Stimulated activated naive CD8-positive, alpha-beta T cell treated with anti-CD3 and anti-CD28 coated beads, Interleukin-15, Interleukin-2, amounts not matched to agents 100 ng/mL and 50 ng/mL, for 24 hours (primary cell): ENCODE results near the gene GNAQ.
A peak's percentile ranks its signal among the peaks of the same experiment; 100 is the strongest.
"Not testable (repeated sequence)": the region's sequence is repeated elsewhere in the genome, so short reads cannot be mapped to it uniquely, and the experiment has no call there.

Source experiments
- H3K27ac Mint-ChIP-seq: one replicate; pipeline ENCODE4 v1.8.0; 2021; ENCODE audit warnings: mild to moderate bottlenecking, mixed read lengths
- H3K27me3 Mint-ChIP-seq: one replicate; pipeline ENCODE4 v1.8.0; 2021; ENCODE audit warnings: mixed read lengths
- H3K36me3 Mint-ChIP-seq: one replicate; pipeline ENCODE4 v1.8.0; 2021; ENCODE audit warnings: low read depth, mixed read lengths
- H3K4me1 Mint-ChIP-seq: one replicate; pipeline ENCODE4 v1.8.0; 2021; ENCODE audit warnings: low read depth, mixed read lengths
- H3K4me3 Mint-ChIP-seq: one replicate; pipeline ENCODE4 v1.8.0; 2021; ENCODE audit warnings: mild to moderate bottlenecking, mixed read lengths
- H3K9me3 Mint-ChIP-seq: one replicate; pipeline ENCODE4 v1.8.0; 2021; ENCODE audit warnings: mixed read lengths

GNAQ gene

GRCh38 chr9:77721156-77721555 lies 310.5 kb downstream of the GNAQ start:
- not testable (repeated sequence) for H3K27ac Mint-ChIP-seq, H3K4me3 Mint-ChIP-seq, H3K27me3 Mint-ChIP-seq, H3K9me3 Mint-ChIP-seq
- H3K36me3 Mint-ChIP-seq, result peaks cover 19% of the 10 kb centered on the region
- peaks cover 49% of the 10 kb centered on the region for H3K4me1 Mint-ChIP-seq

GRCh38 chr9:77719321-77719720 lies 312.3 kb downstream of the GNAQ start:
- H3K36me3 Mint-ChIP-seq, result peaks cover 12% of the 10 kb centered on the region
- H3K27ac Mint-ChIP-seq, result no peak overlapping the region
- H3K9me3 Mint-ChIP-seq, result no peaks in the 10 kb centered on the region
- H3K4me3 Mint-ChIP-seq, result no peak overlapping the region
- H3K27me3 Mint-ChIP-seq, result no peaks in the 10 kb centered on the region
- peaks cover 36% of the 10 kb centered on the region for H3K4me1 Mint-ChIP-seq

GRCh38 chr9:77718298-77718640 lies 313.3 kb downstream of the GNAQ start:
- peak overlapping the region; percentile 53 for H3K4me3 Mint-ChIP-seq

GRCh38 chr9:77717608-77718297 lies 313.9 kb downstream of the GNAQ start:
- H3K36me3 Mint-ChIP-seq, H3K9me3 Mint-ChIP-seq, H3K27me3 Mint-ChIP-seq: not testable (repeated sequence)
- H3K4me3 Mint-ChIP-seq, result peak overlapping the region; percentile 53
- peak overlapping the region; percentile 78 for H3K27ac Mint-ChIP-seq
- H3K4me1 Mint-ChIP-seq, result peaks cover 36% of the 10 kb centered on the region

More at GRCh38 chr9:77718298-77718640, 313.3 kb downstream of the GNAQ start:
- H3K36me3 Mint-ChIP-seq, H3K27me3 Mint-ChIP-seq, H3K9me3 Mint-ChIP-seq: not testable (repeated sequence)
- Mint-ChIP-seq H3K4me1 (peaks cover 36% of the 10 kb centered on the region), H3K27ac (peak overlapping the region; percentile 78)

- no peak overlapping the region for H3K27ac Mint-ChIP-seq
- peaks cover 9% of the 10 kb centered on the region for H3K9me3 Mint-ChIP-seq
- no peak overlapping the region for H3K4me3 Mint-ChIP-seq
- no peaks in the 10 kb centered on the region for H3K27me3 Mint-ChIP-seq
- peaks cover 34% of the 10 kb centered on the region for H3K4me1 Mint-ChIP-seq
- peaks cover 5% of the 10 kb centered on the region for H3K36me3 Mint-ChIP-seq
These were observed 317.5 kb downstream of the GNAQ start for GRCh38 chr9:77714077-77714549.

- Mint-ChIP-seq H3K27me3 (no peaks in the 10 kb centered on the region), H3K4me1 (peaks cover 21% of the 10 kb centered on the region), H3K27ac (no peak overlapping the region), H3K9me3 (peaks cover 17% of the 10 kb centered on the region), H3K36me3 (peaks cover 11% of the 10 kb centered on the region), H3K4me3 (no peak overlapping the region)
These were observed 319.0 kb downstream of the GNAQ start for GRCh38 chr9:77712533-77713130.

- peaks cover 17% of the 10 kb centered on the region for H3K9me3 Mint-ChIP-seq
- H3K4me1 Mint-ChIP-seq, result peaks cover 11% of the 10 kb centered on the region
- H3K36me3 Mint-ChIP-seq, result peaks cover 11% of the 10 kb centered on the region
- no peaks in the 10 kb centered on the region for H3K27me3 Mint-ChIP-seq
- no peak overlapping the region for H3K4me3 Mint-ChIP-seq
- H3K27ac Mint-ChIP-seq, result peak overlapping the region; percentile 45
These were observed 320.5 kb downstream of the GNAQ start for GRCh38 chr9:77710965-77711648.

- Mint-ChIP-seq H3K27ac (no peak overlapping the region), H3K27me3 (no peaks in the 10 kb centered on the region), H3K9me3 (peaks cover 17% of the 10 kb centered on the region), H3K36me3 (peaks cover 11% of the 10 kb centered on the region), H3K4me1 (peaks cover 11% of the 10 kb centered on the region), H3K4me3 (no peak overlapping the region)
These were observed 321.3 kb downstream of the GNAQ start for GRCh38 chr9:77710316-77710715.

- peaks cover 17% of the 10 kb centered on the region for H3K9me3 Mint-ChIP-seq
- H3K36me3 Mint-ChIP-seq, result peaks cover 11% of the 10 kb centered on the region
- no peaks in the 10 kb centered on the region for H3K27me3 Mint-ChIP-seq
- peaks cover 11% of the 10 kb centered on the region for H3K4me1 Mint-ChIP-seq
- no peak overlapping the region for H3K4me3 Mint-ChIP-seq
- no peak overlapping the region for H3K27ac Mint-ChIP-seq
These were observed 323.4 kb downstream of the GNAQ start for GRCh38 chr9:77708064-77708815.

GRCh38 chr9:77707383-77708063 lies 324.1 kb downstream of the GNAQ start:
- H3K27ac Mint-ChIP-seq, result no peak overlapping the region
- H3K36me3 Mint-ChIP-seq, result peaks cover 11% of the 10 kb centered on the region
- H3K4me3 Mint-ChIP-seq, result no peak overlapping the region
- no peaks in the 10 kb centered on the region for H3K27me3 Mint-ChIP-seq
- H3K9me3 Mint-ChIP-seq, result peaks cover 17% of the 10 kb centered on the region
- peaks cover 11% of the 10 kb centered on the region for H3K4me1 Mint-ChIP-seq

GRCh38 chr9:77705636-77706035 lies 326.0 kb downstream of the GNAQ start:
- Mint-ChIP-seq H3K9me3 (peaks cover 17% of the 10 kb centered on the region), H3K36me3 (peaks cover 11% of the 10 kb centered on the region), H3K4me1 (peaks cover 8% of the 10 kb centered on the region), H3K4me3 (no peak overlapping the region), H3K27me3 (peaks cover 3% of the 10 kb centered on the region), H3K27ac (no peak overlapping the region)

- not testable (repeated sequence) for H3K4me3 Mint-ChIP-seq, H3K27ac Mint-ChIP-seq, H3K36me3 Mint-ChIP-seq, H3K27me3 Mint-ChIP-seq, H3K4me1 Mint-ChIP-seq, H3K9me3 Mint-ChIP-seq
These were observed 328.9 kb downstream of the GNAQ start for GRCh38 chr9:77702521-77703390.

- Mint-ChIP-seq H3K9me3 (peaks cover 13% of the 10 kb centered on the region), H3K4me3 (no peak overlapping the region), H3K27ac (no peak overlapping the region), H3K4me1 (no peaks in the 10 kb centered on the region), H3K27me3 (peaks cover 7% of the 10 kb centered on the region), H3K36me3 (no peaks in the 10 kb centered on the region)
These were observed 334.2 kb downstream of the GNAQ start for GRCh38 chr9:77697238-77697984.
